Measurements from ENCODE around the gene NUTM2D. TPM values are rescaled to one million over a fixed set of nuclear protein-coding genes. Genes with fewer than 3 reads are reported as not detected.
"Not testable (repeated sequence)": the region's sequence is repeated elsewhere in the genome, so short reads cannot be mapped to it uniquely, and the experiment has no call there.

NUTM2D gene
- total and polyA plus RNA-seq, 2 donors (not counting 3 experiments of a cell fraction or from before 2014, with no cell fraction given), result 1.3 to 1.4 TPM

- H3K4me1 ChIP-seq (ENCODE audit: control insufficient read depth, extremely low read depth, insufficient read depth, low read length); H3K9ac ChIP-seq (replicated peaks; ENCODE audit: extremely low read depth, insufficient read depth, low read length); H2AFZ ChIP-seq (ENCODE audit: low read depth, low read length); dilution Hi-C loops (cut with MboI; ENCODE audit: extremely low pct_ligation_motif_present, low sequenced_read_pairs); H4K20me1 ChIP-seq (replicated peaks; ENCODE audit: control insufficient read depth, extremely low read depth, insufficient read depth, low read length); H3K27me3 ChIP-seq (ENCODE audit: control insufficient read depth in 2 of 2, insufficient read depth in 2 of 2, low read length in 2 of 2); H3K4me2 ChIP-seq (ENCODE audit: insufficient read depth, low read length); CTCF ChIA-PET; H3K9me3 ChIP-seq (replicated peaks; ENCODE audit: control insufficient read depth, insufficient read depth, low read length); H3K79me2 ChIP-seq (ENCODE audit: control insufficient read depth, insufficient read depth, low read length); intact Hi-C loops (cut with micrococcal nuclease); FAIRE-seq; H3K9me1 ChIP-seq (replicated peaks; ENCODE audit: control insufficient read depth, extremely low read depth, insufficient read depth, low read length); H3K36me3 ChIP-seq (ENCODE audit: control insufficient read depth in 2 of 2, extremely low read depth in 1 of 2, insufficient read depth in 2 of 2, low read length in 2 of 2); POLR2A ChIA-PET: not testable (repeated sequence)
- Histone ChIP-seq H3K4me3 (replicated peaks in 1 of 3; ENCODE audit: insufficient read depth in 1 of 3, low read depth in 1 of 3, low read length in 3 of 3) (peak overlapping the region in 1 of 3 experiments; percentile 62), H3K27ac (ENCODE audit: insufficient read depth, low read depth, low read length) (peak overlapping the region; percentile 11)
- peak; percentile 72 for DNase-seq (ENCODE audit: low read depth, low spot score)
- TF ChIP-seq, protein P1, sequence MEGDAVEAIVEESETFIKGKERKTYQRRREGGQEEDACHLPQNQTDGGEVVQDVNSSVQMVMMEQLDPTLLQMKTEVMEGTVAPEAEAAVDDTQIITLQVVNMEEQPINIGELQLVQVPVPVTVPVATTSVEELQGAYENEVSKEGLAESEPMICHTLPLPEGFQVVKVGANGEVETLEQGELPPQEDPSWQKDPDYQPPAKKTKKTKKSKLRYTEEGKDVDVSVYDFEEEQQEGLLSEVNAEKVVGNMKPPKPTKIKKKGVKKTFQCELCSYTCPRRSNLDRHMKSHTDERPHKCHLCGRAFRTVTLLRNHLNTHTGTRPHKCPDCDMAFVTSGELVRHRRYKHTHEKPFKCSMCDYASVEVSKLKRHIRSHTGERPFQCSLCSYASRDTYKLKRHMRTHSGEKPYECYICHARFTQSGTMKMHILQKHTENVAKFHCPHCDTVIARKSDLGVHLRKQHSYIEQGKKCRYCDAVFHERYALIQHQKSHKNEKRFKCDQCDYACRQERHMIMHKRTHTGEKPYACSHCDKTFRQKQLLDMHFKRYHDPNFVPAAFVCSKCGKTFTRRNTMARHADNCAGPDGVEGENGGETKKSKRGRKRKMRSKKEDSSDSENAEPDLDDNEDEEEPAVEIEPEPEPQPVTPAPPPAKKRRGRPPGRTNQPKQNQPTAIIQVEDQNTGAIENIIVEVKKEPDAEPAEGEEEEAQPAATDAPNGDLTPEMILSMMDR (IDR thresholded peaks at IDR 0.05; ENCODE audit: extremely low read depth in 1 of 2, insufficient read depth in 1 of 2, low read depth in 1 of 2, low read length in 2 of 2), result peak in 1 of 2 donors; percentile 44
- BruUV-seq (replicated peaks), result TSS peak; percentile 63
Measured at GRCh38 chr10:87342711-87343258, 14.8 kb upstream of the NUTM2D start.

DNA sequence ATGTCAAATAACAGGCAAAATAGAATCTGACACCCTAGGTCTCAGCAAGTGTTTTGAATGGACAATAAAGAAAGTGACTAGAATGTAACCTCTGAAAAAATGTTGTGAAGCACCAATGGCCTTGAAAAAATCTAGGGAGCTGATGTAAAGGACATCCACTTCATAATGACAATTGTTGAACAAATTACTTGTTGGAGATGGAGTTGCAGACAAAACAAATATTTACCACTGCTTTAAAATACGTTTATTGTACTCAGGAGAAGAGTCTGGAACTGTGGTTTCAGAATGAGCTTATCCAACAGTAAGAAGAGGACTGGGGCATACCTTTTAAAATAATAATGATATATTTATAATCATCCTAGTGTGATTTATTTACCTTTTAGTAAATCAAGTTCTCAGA, 11.8 kb upstream of the NUTM2D start:
- H3K4me3 ChIP-seq (replicated peaks in 1 of 3; ENCODE audit: insufficient read depth in 1 of 3, low read depth in 1 of 3, low read length in 3 of 3); H3K9me3 ChIP-seq (replicated peaks; ENCODE audit: control insufficient read depth, insufficient read depth, low read length); DNase-seq (ENCODE audit: low read depth, low spot score); CTCF ChIA-PET; H3K9me1 ChIP-seq (replicated peaks; ENCODE audit: control insufficient read depth, extremely low read depth, insufficient read depth, low read length); BruUV-seq (replicated peaks); POLR2A ChIA-PET; H3K27ac ChIP-seq (ENCODE audit: insufficient read depth, low read depth, low read length); FAIRE-seq; H3K4me1 ChIP-seq (ENCODE audit: control insufficient read depth, extremely low read depth, insufficient read depth, low read length); H3K79me2 ChIP-seq (ENCODE audit: control insufficient read depth, insufficient read depth, low read length); intact Hi-C loops (cut with micrococcal nuclease); dilution Hi-C loops (cut with MboI; ENCODE audit: extremely low pct_ligation_motif_present, low sequenced_read_pairs); H4K20me1 ChIP-seq (replicated peaks; ENCODE audit: control insufficient read depth, extremely low read depth, insufficient read depth, low read length); H3K36me3 ChIP-seq (ENCODE audit: control insufficient read depth in 2 of 2, extremely low read depth in 1 of 2, insufficient read depth in 2 of 2, low read length in 2 of 2); H3K4me2 ChIP-seq (ENCODE audit: insufficient read depth, low read length); H3K27me3 ChIP-seq (ENCODE audit: control insufficient read depth in 2 of 2, insufficient read depth in 2 of 2, low read length in 2 of 2); H3K9ac ChIP-seq (replicated peaks; ENCODE audit: extremely low read depth, insufficient read depth, low read length); H2AFZ ChIP-seq (ENCODE audit: low read depth, low read length): not testable (repeated sequence)

DNA sequence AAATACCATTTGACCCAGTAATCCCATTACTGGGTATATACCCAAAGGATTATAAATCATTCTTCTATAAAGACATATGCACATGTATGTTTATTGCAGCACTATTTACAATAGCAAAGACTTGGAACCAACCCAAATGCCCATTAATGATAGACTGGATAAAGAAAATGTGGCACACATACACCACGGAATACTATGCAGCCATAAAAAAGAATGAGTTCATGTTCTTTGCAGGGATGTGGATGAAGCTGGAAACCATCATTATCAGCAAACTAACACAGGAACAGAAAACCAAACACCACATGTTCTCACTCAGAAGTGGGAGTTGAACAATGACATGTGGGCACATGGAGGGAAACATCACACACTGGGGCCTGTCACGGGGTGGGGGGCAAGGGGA, 7.4 kb upstream of the NUTM2D start:
- dilution Hi-C loops (cut with MboI; ENCODE audit: extremely low pct_ligation_motif_present, low sequenced_read_pairs); H4K20me1 ChIP-seq (replicated peaks; ENCODE audit: control insufficient read depth, extremely low read depth, insufficient read depth, low read length); FAIRE-seq; H3K79me2 ChIP-seq (ENCODE audit: control insufficient read depth, insufficient read depth, low read length); H3K27me3 ChIP-seq (ENCODE audit: control insufficient read depth in 2 of 2, insufficient read depth in 2 of 2, low read length in 2 of 2); H3K4me3 ChIP-seq (replicated peaks in 1 of 3; ENCODE audit: insufficient read depth in 1 of 3, low read depth in 1 of 3, low read length in 3 of 3); H3K9ac ChIP-seq (replicated peaks; ENCODE audit: extremely low read depth, insufficient read depth, low read length); H3K4me1 ChIP-seq (ENCODE audit: control insufficient read depth, extremely low read depth, insufficient read depth, low read length); H3K4me2 ChIP-seq (ENCODE audit: insufficient read depth, low read length); H3K9me1 ChIP-seq (replicated peaks; ENCODE audit: control insufficient read depth, extremely low read depth, insufficient read depth, low read length); BruUV-seq (replicated peaks); H3K36me3 ChIP-seq (ENCODE audit: control insufficient read depth in 2 of 2, extremely low read depth in 1 of 2, insufficient read depth in 2 of 2, low read length in 2 of 2); H3K9me3 ChIP-seq (replicated peaks; ENCODE audit: control insufficient read depth, insufficient read depth, low read length); intact Hi-C loops (cut with micrococcal nuclease); DNase-seq (ENCODE audit: low read depth, low spot score); H3K27ac ChIP-seq (ENCODE audit: insufficient read depth, low read depth, low read length); H2AFZ ChIP-seq (ENCODE audit: low read depth, low read length); CTCF ChIA-PET; POLR2A ChIA-PET: not testable (repeated sequence)

GRCh38 chr10:87352825-87353224, 4.7 kb upstream of the NUTM2D start:
- BruUV-seq (replicated peaks); CTCF ChIA-PET; H2AFZ ChIP-seq (ENCODE audit: low read depth, low read length): not testable (repeated sequence)

More at GRCh38 chr10:87352825-87353224, 4.7 kb upstream of the NUTM2D start:
- H3K9me1 ChIP-seq (replicated peaks; ENCODE audit: control insufficient read depth, extremely low read depth, insufficient read depth, low read length); H3K36me3 ChIP-seq (ENCODE audit: control insufficient read depth in 2 of 2, extremely low read depth in 1 of 2, insufficient read depth in 2 of 2, low read length in 2 of 2); intact Hi-C loops (cut with micrococcal nuclease); H3K4me1 ChIP-seq (ENCODE audit: control insufficient read depth, extremely low read depth, insufficient read depth, low read length); DNase-seq (ENCODE audit: low read depth, low spot score); H3K4me2 ChIP-seq (ENCODE audit: insufficient read depth, low read length); FAIRE-seq; H3K79me2 ChIP-seq (ENCODE audit: control insufficient read depth, insufficient read depth, low read length); H3K4me3 ChIP-seq (replicated peaks in 1 of 3; ENCODE audit: insufficient read depth in 1 of 3, low read depth in 1 of 3, low read length in 3 of 3); H4K20me1 ChIP-seq (replicated peaks; ENCODE audit: control insufficient read depth, extremely low read depth, insufficient read depth, low read length); POLR2A ChIA-PET; H3K27me3 ChIP-seq (ENCODE audit: control insufficient read depth in 2 of 2, insufficient read depth in 2 of 2, low read length in 2 of 2); H3K9ac ChIP-seq (replicated peaks; ENCODE audit: extremely low read depth, insufficient read depth, low read length); H3K9me3 ChIP-seq (replicated peaks; ENCODE audit: control insufficient read depth, insufficient read depth, low read length); dilution Hi-C loops (cut with MboI; ENCODE audit: extremely low pct_ligation_motif_present, low sequenced_read_pairs); H3K27ac ChIP-seq (ENCODE audit: insufficient read depth, low read depth, low read length): not testable (repeated sequence)

Data from endothelial cell of umbilical vein (primary cell).